MV-4-11 (cell line): Measurements from ENCODE around the gene IL1F10.
A peak's percentile ranks its signal among the peaks of the same experiment; 100 is the strongest.

Experiments used
- DNase-seq: peaks from one replicate; lab custom pipeline; 2025; lab: John Stamatoyannopoulos, UW

Gene IL1F10, protein sequence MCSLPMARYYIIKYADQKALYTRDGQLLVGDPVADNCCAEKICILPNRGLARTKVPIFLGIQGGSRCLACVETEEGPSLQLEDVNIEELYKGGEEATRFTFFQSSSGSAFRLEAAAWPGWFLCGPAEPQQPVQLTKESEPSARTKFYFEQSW

DNA sequence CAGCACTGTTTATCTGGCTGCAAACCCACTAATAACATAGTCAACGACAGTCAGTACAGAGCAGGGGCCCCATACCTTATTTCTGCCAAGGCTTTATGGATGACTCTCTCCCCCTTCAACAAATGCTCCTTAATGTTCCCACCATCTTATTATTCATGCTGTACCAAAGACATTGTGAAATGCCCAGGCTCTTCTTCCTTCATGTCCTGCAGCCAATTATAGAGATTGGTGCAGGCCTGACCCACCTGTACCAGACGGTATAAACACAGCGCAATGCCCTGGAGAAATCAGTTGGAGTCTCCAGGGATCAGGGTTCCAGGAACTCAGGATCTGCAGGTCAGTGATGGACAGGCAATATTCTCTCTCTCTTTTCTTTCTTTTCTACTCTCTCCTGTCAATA lies at the start of gene IL1F10:
Gene IL1F10, plus strand, starts transcription at position 290 of the 400 bp plus-strand sequence. CDS start 4,769 bp downstream, outside the sequence.
- no peak for DNase-seq

DNA sequence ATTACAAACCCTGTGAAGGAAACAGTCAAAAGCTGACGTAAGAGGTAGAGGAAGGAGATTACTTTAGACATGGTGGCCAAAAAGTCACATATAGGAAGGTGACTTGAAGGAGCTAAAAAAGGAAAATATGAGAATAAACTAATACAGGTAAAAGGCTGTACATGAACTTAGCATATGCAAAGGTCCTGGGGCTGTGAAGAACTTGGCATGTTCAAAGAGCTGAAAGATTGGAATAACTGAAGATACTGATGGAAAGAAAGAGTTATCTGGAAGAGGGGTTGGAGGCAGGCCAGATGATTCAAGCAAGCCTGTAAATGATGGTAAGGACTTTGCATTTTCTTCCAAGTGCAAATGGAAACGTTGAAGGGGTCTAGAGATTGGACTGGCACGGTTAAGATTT lies 49.3 kb upstream of the IL1F10 start:
- no peak for DNase-seq

DNA sequence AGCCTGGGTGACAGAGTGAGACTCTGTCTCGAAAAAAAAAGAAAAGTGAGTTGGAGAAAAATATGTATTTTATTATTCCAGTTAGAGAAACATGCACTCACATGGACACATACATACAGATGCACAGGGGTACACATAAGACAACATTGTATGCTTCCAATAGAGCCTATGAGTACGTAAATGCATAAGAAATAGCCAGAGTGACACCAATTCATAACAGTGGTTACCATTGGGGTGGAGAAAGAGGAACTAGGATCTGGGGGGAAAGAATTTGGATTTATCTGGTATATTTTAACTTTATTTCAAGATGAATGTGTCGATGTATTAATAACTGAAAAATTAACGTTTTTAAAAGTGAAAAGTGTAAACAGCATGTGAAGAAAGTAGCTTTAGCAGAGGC lies 46.5 kb upstream of the IL1F10 start:
- no peak for DNase-seq

DNA sequence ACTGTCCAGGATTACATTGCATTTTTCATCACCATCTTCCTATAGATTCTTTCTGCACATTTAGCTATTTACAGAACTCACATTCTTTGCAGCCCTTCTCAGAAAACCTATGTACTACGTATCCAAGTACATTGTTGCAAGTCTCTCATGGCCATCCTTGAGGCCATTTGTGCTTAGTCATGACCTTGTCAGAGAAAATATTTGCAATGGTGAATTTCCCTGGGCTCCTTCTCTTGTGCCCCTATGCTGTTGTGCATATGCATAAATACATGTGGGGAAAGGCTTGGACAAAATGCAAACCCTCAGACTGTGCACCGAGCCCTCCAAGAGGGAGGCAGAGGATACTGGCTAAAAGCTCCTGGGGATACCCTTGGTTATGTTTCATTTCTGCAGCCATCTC lies 43.0 kb upstream of the IL1F10 start:
- DNase-seq: no peak

DNA sequence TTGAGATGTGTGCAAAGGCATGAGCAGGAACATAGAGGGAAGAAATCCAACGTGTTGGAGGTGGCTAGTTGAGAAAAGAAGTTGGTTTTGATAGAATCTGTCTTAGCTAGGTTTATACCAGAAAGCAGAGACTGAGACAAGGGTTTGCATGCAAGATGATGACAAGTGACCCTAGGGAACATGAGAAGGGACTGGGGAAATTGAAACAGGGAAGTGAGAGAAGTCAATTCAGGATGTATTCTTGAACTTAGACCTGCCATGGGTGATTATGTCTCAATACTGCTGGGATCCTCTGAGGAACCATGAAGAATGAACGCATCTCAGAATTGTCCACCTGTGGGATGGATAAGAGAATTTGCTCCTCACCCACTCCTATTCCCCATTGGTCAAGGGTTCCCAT lies 42.0 kb upstream of the IL1F10 start:
- DNase-seq: peak; percentile 74

DNA sequence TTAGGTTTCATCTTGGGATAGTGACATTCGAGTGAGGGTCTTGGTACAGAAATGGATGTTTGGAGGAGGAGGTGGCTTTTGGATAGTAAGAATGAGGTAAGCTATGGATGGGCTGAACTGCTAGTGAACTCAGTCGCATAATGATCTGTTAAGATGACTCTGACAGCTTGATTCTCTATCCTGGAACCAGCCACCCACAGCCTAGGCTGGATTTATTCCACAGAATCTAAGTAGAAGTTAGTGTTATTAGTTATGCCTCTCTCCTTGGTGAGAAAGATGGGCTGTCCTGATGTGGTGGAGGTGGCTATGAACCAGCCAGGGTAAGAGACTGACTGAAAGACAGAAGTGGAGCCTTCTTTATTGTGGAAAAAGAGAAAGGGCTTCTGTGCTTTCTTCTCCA lies 40.1 kb upstream of the IL1F10 start:
- DNase-seq: no peak

DNA sequence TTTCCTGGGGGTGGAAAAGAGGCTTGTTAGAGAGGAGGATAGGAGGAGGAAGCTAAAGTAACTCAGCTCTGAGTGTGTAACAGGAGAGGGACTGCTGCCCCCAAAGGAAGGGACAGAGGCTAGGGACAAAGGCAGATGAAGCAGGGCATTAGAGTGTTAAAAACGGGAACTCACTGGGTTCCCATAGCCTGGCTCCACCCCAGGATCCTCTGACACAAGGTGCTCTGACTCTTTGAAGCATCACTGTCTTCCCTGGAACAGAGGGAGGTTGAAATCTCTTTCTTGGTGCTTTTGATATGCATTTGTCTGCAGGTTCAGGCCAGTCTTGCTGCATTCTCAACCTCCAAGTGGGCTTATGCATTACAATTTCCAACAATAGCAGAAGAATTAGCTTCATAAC lies 39.7 kb upstream of the IL1F10 start:
- DNase-seq: no peak

DNA sequence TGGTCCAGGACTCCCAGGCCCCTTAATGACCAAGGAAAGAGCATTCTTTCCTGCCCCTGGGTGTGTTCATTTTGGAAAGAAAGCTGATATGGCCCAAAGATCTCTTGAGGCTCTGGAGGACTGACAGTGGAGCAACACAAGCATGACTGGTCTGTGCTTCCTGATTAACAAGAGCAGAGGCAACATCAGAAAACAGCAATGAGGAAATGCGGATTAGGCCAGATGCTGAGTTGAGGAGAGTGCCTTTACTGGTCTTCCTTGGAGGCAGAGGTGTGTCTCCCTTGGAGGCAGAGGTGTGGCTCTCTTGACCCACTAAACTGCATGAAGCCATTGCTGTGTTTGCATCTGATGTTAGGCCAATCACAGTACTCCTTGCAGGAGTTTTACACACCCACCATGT lies 35.0 kb upstream of the IL1F10 start:
- no peak for DNase-seq

DNA sequence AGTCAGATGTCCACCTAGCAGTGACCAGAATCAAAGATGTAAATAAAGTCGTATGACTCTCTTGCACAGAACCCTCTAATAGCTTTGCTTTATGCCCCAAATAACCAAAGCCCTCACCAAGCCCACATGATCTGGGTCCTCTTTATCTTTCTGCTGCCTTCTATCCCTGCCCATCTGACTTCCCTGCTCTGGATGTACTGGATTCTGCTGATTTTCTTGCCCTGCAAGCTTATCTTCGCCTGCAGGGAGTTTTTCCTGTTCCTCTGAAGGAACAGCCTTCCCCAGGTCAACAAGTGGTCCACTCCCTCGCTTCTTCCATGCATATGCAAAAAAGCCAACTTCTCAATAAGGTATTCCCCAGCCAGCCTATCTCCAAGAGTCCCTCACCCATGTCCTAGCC lies 33.8 kb upstream of the IL1F10 start:
- DNase-seq: no peak

DNA sequence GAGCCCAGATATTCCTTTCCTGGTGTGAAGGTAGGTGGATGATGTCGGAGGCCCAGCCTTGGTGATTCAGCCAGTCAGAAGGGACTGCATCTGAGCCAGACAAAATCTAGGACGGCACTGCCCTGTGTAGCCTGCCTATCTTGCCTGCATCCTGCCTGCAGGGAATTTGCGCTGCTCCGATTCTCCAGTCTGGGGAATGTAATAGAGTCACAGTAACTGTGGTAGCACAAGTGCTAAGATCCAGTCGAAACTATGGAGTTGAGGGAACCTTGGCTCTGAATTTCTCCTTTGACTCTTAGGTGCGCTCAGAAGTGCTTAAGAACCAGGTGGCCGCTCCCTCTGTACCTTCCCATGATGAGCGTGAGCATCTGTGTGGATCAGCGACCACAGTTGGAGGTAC lies 31.0 kb upstream of the IL1F10 start:
- DNase-seq: no peak

DNA sequence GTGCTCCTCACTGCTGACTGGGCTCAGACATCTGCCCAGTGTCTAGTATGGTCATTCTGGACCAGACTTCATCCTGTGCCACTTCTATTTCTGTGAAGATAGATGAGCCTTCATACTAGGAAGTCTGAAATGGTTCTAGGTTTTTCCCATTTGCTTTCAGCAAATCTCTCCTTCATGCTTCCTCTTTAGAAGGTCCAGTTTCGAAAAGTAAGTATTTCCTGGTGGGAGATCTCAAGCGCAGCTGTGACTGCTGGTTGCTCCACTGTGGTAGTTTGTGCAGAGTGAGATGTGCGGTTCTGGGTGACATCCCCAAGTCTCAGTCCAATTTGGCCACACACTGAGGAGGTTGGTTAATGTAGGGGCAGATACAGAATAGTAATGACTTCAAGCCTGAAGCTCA lies 29.5 kb upstream of the IL1F10 start:
- DNase-seq: peak; percentile 65

DNA sequence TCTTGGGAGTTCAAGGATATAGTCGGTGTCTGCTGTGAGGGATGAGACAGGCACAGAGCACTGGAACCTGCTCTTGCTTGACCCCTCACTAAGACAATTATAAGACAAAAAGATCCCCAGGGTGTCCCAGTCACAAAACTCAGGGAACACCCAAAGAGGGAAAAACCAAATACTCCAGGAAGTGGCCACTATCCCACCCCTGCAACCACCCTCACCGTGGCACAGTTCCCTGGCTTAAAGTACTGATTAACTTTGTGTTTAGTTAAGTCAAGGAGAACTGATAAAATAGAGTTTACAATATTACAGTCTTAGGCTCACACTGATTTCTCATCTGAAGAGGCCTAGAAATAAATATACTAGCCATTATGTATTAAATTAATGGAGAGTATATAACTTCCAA lies 28.6 kb upstream of the IL1F10 start:
- DNase-seq: no peak

DNA sequence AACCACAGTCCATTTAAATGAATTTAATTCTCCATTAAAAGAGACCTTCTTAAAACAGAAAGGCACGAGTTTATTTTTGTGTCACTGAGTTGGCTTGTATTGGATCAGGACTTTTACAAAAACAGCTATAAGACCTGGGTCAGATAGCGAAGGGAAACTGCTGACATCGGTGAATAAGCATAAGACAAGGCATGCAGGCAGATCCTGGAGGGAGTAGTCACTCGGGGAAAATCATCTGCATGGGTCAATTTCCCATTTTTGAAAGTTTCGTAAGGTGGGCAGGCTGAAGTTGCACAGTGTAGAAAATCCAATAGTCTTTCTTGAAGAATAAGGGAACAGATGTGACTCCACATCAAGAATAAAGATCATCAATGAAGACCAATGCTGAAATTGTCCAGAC lies 28.1 kb upstream of the IL1F10 start:
- peak; percentile 12 for DNase-seq

DNA sequence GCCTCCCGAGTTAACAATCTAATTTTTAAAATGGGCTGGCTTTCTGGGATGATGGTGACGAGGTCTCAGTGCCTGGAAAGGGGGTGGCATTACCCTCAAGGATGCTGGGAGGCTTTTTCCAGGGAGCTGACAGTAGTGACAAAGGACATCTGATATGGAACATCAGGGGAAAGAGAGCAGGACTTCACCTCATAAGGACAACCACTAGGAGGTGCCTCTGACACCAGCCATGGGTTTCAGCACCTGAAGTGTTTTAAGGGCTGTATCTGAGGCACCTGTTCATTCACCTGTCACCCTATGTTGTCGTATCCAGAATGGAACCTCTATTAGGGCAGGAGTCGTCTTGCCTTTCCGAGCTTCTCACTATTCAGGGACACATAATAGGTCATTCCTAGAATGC lies 25.9 kb upstream of the IL1F10 start:
- DNase-seq: no peak

DNA sequence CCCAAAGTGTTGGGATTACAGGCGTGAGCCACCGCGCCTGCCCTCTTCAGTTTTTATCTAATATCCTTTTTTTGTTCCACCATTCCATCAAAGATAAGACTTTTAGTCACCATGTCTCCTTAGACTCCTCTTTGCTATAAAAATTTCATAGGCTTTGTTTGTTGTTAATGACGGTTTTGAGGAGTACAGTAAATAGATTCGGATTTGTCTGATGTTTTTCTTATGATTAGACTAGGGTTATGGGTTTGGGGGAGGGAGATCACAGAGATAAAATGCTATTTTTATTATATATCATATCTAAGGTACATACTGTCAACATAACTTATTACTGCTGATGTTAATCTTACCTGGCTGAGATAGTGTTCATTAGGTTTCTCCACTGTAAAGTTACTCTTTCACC lies 21.3 kb upstream of the IL1F10 start:
- DNase-seq: no peak

DNA sequence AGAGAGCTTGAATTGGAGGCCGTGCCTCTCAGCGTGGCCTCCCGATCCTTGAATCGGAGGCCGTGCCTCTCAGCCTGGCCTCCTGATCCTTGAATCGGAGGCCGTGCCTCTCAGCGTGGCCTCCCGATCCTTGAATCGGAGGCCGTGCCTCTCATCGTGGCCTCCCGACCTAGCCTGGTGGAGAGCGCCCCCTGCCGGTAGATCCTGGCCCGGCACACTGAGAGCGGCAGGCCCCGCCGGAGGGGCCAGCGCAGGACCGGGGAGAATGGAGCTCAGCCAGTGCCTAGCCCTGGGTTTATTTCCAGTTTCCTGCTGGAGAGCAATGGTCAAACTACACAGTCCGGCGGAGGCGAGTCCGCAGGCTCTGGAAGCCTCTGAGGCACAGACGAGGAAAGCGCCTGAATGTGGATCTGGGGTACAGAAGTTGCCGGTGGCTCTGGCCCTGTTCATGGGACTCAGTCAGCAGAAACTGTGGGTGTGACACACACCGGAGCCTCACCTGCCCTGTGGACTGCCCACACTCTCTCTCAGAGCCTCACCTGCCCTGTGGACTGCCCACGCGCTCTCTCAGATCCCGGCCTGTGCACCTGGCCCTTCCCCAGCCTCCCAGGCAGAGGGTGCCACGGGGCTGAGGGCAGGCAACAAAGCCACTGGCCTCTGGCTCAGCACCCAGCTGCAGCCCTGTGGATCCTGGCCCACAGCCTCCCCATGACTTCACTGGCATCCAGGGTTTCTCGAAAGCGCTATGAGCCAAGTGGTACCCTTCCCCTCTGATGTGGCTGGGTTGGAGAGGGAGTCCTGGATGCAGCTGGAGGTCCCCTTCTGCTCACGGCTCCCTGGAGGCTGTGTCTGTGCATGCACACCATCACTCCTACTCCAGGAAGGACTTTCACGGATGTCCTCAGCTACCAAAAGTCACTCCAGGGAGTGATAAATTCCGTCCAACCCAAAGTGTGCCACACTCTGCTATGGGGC lies 16.6 kb upstream of the IL1F10 start:
- DNase-seq: no peak

DNA sequence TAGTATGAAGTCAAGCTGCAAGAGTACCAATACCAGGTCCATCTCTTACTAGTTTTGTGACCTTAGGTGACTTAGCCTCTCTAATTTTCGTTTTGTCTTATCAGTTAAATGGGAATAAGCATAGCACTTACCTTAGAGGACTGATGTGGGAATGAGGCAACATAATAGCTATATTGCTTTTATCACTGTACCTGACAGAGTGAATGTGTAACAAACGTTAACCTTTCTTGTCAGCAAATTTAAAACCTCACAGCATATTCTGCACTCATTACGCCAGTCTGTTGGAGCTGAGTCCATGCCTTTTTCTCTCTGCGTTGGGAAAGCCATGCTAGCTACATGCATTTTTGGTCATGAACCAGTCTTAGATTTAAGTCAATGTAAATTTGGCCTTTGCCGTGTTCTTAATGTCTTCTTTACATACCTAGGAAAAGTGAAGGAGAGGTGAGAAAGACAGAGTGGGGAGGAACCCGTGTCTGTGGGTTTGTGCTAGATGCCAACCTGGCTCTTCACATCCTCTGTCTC lies 15.3 kb upstream of the IL1F10 start, which contains the start of gene IL36B:
Gene IL36B, minus strand, starts transcription at position 472 of the 522 bp plus-strand sequence.
- no peak for DNase-seq

DNA sequence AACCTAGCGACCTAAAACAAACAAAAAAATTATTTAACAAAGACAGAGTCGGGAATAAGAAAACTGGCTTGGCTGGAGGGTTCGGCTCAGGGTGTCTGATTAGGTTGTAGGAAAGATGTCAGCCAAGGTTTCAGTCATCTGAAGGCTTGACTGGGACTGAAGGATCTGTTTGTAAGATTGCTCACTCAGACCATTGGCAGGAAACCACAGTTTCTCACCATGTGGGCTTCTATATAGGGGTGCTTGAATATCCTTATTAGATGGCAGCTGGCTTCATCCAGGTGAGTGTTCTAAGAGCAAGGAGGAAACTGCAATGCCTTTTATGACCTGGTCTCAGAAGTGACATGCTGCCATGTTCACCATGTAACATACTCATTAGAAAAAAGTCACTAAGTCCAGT lies 14.1 kb upstream of the IL1F10 start:
- no peak for DNase-seq

DNA sequence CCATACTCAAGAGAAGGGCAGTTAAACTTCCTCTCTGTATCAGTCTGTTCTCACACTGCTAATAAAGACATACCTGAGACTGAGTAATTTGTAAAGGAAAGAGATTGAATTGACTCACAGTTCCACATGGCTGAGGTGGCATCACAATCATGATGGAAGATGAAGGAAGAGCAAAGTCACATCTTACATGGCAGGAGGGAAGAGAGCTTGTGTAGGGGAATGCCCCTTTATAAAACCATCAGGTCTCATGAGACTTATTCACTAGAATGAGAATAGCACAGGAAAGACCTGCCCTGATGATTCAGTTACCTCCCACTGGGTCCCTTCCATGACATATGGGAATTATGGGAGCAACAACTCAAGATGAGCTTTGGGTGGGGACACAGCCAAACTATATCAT lies 13.7 kb upstream of the IL1F10 start:
- no peak for DNase-seq

DNA sequence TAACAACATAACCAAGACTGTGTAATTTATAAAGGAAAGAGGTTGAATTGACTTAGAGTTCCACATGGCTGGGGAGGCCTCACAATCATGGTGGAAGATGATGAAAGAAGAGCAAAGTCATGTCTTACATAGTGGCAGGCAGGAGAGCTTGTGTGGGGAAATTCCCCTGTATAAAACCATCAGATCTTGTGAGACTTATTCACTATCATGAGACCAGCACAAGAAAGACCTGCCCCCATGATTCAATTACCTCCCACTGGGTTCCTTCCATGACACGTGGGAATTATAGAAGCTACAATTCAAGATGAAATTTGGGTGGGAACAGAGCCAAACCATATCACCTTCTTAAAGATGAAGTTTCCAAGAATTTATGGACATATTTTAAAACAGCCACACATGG lies 11.2 kb upstream of the IL1F10 start:
- DNase-seq: no peak

DNA sequence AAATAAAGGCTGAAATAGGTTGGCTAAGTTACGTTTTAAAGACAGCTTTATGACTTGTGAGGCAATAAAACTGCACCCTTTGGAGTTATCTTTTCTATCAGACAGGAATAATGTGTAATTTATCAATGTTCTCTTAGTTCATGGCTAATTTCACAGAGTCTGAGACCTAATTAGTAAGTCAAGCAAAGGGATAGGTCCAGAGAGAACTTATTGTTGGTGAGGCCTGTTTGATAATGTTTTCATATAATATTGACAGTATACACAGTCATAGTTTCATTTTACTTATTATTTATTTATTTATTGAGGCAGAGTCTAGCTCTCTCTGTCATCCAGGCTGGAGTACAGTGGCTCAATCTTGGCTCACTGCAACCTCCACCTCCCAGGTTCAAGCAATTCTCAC lies 10.7 kb upstream of the IL1F10 start:
- DNase-seq: no peak

DNA sequence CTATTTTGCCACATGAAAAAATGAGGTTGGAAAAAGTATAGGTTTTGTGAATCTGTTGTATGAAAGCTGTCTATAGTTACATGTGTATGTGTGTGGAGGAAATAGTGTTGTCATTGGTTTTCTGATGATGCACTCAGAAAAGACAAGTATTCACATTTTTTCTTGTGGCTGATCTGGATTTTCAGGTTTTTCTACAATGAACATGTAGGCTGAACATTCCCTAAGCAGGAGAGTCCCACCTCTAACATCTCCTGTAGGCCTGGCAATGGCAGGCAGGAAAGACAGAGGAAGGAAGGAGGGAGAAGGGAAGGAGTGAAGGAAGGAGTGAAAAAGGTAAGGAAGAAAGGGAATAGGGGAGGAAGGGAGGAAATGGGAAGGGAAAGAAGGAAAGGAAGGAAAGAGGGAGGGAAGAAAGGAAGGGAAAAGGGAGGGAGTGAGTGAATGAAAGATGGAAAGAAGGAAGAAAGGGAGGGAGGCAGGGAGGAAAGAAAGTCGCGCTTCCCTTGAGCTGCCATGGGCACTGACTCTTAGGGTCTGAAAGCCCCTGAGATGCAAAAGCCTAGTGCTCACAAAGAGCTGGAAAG lies 9.3 kb upstream of the IL1F10 start:
- DNase-seq: no peak
